Keratinocyte (primary cell): ENCODE results near the gene GOLGA8H. TPM values are rescaled to one million over a fixed set of nuclear protein-coding genes. Genes with fewer than 3 reads are reported as not detected.
"Not testable (repeated sequence)": the region's sequence is repeated elsewhere in the genome, so short reads cannot be mapped to it uniquely, and the experiment has no call there.

Experiments used
- DNase-seq: peaks from one replicate; pipeline ENCODE4 v3.0.0-alpha.2; 2011; ENCODE audit warnings: low read depth, missing footprints, low spot score
- FAIRE-seq: peaks from 2 replicates; lab custom pipeline; 2011; peaks lifted over from hg19 to GRCh38; lab: Jason Lieb, UNC
- H2AFZ ChIP-seq: 2 replicates; pipeline ENCODE4 v1.6.0; 2012; ENCODE audit warnings: low read length, control low read depth, inconsistent platforms; ENCODE audit not compliant: control insufficient read depth
- H3K27ac ChIP-seq: 2 replicates; pipeline ENCODE4 v1.5.1; 2011; ENCODE audit warnings: low read length; ENCODE audit not compliant: control insufficient read depth, insufficient read depth
- H3K27me3 ChIP-seq: 3 replicates; pipeline ENCODE4 v1.6.0; 2011; ENCODE audit warnings: low read length; ENCODE audit not compliant: control insufficient read depth, insufficient read depth; ENCODE audit errors: extremely low read depth
- H3K36me3 ChIP-seq, 2 experiments: 2 replicates in 1 of 2; 3 replicates in 1 of 2; pipeline ENCODE4 v1.5.1; 2011; ENCODE audit warnings: low read length in 2 of 2, mild to moderate bottlenecking in 1 of 2; ENCODE audit not compliant: control insufficient read depth in 2 of 2, insufficient read depth in 2 of 2; ENCODE audit errors: extremely low read depth in 1 of 2
- H3K4me1 ChIP-seq: 3 replicates; pipeline ENCODE4 v1.5.1; 2011; ENCODE audit warnings: low read length; ENCODE audit not compliant: control insufficient read depth, insufficient read depth; ENCODE audit errors: extremely low read depth
- H3K4me2 ChIP-seq: 3 replicates; pipeline ENCODE4 v1.6.0; 2011; ENCODE audit warnings: low read depth, low read length; ENCODE audit not compliant: control insufficient read depth, insufficient read depth; ENCODE audit errors: extremely low read depth
- H3K4me3 ChIP-seq, 3 experiments: fragments of 200-600 bp in 1 of 3; sonication (generic) in 1 of 3; 2 replicates in 2 of 3; 3 replicates in 1 of 3; pipeline ENCODE4 v1.5.1; 2011 to 2016; ENCODE audit warnings: low read length in 3 of 3, mild to moderate bottlenecking in 3 of 3, control low read depth in 2 of 3, inconsistent platforms in 1 of 3, low read depth in 1 of 3, mixed read lengths in 1 of 3, mixed run types in 1 of 3, moderate library complexity in 1 of 3; ENCODE audit not compliant: control insufficient read depth in 2 of 3, insufficient read depth in 2 of 3; ENCODE audit errors: extremely low read depth in 1 of 3
- H3K79me2 ChIP-seq: 2 replicates; pipeline ENCODE4 v1.6.0; 2012; ENCODE audit warnings: low read length; ENCODE audit not compliant: control insufficient read depth, insufficient read depth
- H3K9ac ChIP-seq: 3 replicates; pipeline ENCODE4 v1.6.0; 2011; ENCODE audit warnings: low read length; ENCODE audit not compliant: control insufficient read depth, insufficient read depth; ENCODE audit errors: extremely low read depth
- H3K9me1 ChIP-seq: 3 replicates; pipeline ENCODE4 v1.6.0; 2011; ENCODE audit warnings: low read length; ENCODE audit not compliant: control insufficient read depth, insufficient read depth; ENCODE audit errors: extremely low read depth
- H3K9me3 ChIP-seq: 2 replicates; pipeline ENCODE4 v1.5.1; 2012; ENCODE audit warnings: low read depth, low read length; ENCODE audit not compliant: control insufficient read depth
- H4K20me1 ChIP-seq: 3 replicates; pipeline ENCODE4 v1.6.0; 2011; ENCODE audit warnings: low read length; ENCODE audit not compliant: control insufficient read depth, insufficient read depth; ENCODE audit errors: extremely low read depth
- dilution Hi-C: fragments of 300-500 bp; cut with MboI; formaldehyde crosslinking; loops from one replicate; pipeline ENCODE4 v1.7.0; 2020; ENCODE audit warnings: low sequenced_read_pairs; ENCODE audit not compliant: extremely low pct_ligation_motif_present
- polyA minus RNA-seq, 3 experiments: library from RNA; depleted of rRNA, polyadenylated mRNA; stranded (reverse); fragments of >200 nt; gene quantifications; 1 replicate in 1 of 3; 2 replicates in 1 of 3; 3 replicates in 1 of 3; pipeline ENCODE4 v1.2.3, GENCODE V29; 2011
- polyA plus RNA-seq, 5 experiments: library from polyadenylated mRNA; depleted of rRNA in 3 of 5; stranded (reverse) in 3 of 5; stranded (forward) in 1 of 5; unstranded in 1 of 5; fragments of >200 nt; gene quantifications; 1 replicate in 1 of 5; 2 replicates in 3 of 5; 3 replicates in 1 of 5; pipeline versions ENCODE4 v1.2.1 to v1.2.3, GENCODE V29; 2011 to 2012; ENCODE audit warnings: missing spikeins in 2 of 5, low read depth in 1 of 5, low replicate concordance in 1 of 5

Gene GOLGA8H
- 0.03 TPM in 1 of 3 replicates, not detected in the others for polyA plus RNA-seq
- polyA plus RNA-seq (2011; ENCODE audit: low read depth), result not detected
- polyA plus RNA-seq (2011; cell fraction: cytosol; rRNA removed), result not detected in 2 replicates
- polyA plus RNA-seq (2011; cell fraction: nucleus; rRNA removed), result 0.09 and 0.11 TPM in 2 replicates
- polyA plus RNA-seq (2012; ENCODE audit: low replicate concordance), result not detected in 2 replicates
- not detected in 3 replicates for polyA minus RNA-seq
- polyA minus RNA-seq (2011; cell fraction: cytosol; rRNA and poly(A)+ RNA removed), result not detected
- polyA minus RNA-seq (2011; cell fraction: nucleus; rRNA and poly(A)+ RNA removed), result 0.31 TPM in 1 of 2 replicates, not detected in the other

- H3K36me3 ChIP-seq, H3K9me3 ChIP-seq, H3K4me1 ChIP-seq, H3K9ac ChIP-seq, H3K9me1 ChIP-seq, H3K4me2 ChIP-seq, H4K20me1 ChIP-seq, H3K27me3 ChIP-seq, H3K27ac ChIP-seq, H3K4me3 ChIP-seq, H2AFZ ChIP-seq, DNase-seq, H3K79me2 ChIP-seq, FAIRE-seq, dilution Hi-C loops: not testable (repeated sequence)
These were observed at the start of gene GOLGA8H for GRCh38 chr15:30603796-30604195. TSS of gene GOLGA8H (plus strand) at chr15:30604028. CDS start at chr15:30604126, 98 bp downstream.

DNA sequence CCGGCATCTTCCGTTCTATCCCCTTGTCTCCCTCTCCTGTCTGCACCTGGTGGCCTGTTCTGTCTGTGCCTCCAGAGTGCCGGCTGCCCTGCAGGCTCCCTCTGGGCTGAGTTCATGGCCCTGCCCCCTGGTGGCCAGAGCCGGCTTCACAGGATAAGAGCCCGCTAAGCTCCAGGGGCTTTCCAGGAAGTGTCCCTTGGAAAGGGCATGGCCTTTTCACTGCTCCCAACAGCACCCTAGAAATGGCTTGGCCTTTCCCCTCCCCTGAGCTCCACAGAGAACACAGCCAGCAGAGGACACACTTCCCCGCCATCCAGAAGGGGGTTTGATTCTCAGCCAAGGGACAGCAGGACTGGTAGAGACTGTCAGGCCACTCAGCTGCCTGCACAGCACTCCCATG lies 36.9 kb upstream of the GOLGA8H start:
- H3K79me2 ChIP-seq, H3K9me3 ChIP-seq, dilution Hi-C loops, H3K27ac ChIP-seq, FAIRE-seq, H3K9me1 ChIP-seq, H3K36me3 ChIP-seq, H3K27me3 ChIP-seq, H4K20me1 ChIP-seq, H3K4me2 ChIP-seq, DNase-seq, H2AFZ ChIP-seq, H3K4me1 ChIP-seq, H3K4me3 ChIP-seq, H3K9ac ChIP-seq: not testable (repeated sequence)

GRCh38 chr15:30573012-30573491 lies 30.8 kb upstream of the GOLGA8H start:
- dilution Hi-C loops, FAIRE-seq, H3K9ac ChIP-seq, H3K36me3 ChIP-seq, DNase-seq, H3K9me3 ChIP-seq, H2AFZ ChIP-seq, H4K20me1 ChIP-seq, H3K27ac ChIP-seq, H3K4me2 ChIP-seq, H3K9me1 ChIP-seq, H3K4me1 ChIP-seq, H3K79me2 ChIP-seq, H3K4me3 ChIP-seq, H3K27me3 ChIP-seq: not testable (repeated sequence)

GRCh38 chr15:30579394-30579970 lies 24.3 kb upstream of the GOLGA8H start:
- H2AFZ ChIP-seq, FAIRE-seq, H3K9me3 ChIP-seq, H3K9ac ChIP-seq, dilution Hi-C loops, H3K27me3 ChIP-seq, H4K20me1 ChIP-seq, H3K4me3 ChIP-seq, DNase-seq, H3K36me3 ChIP-seq, H3K4me2 ChIP-seq, H3K27ac ChIP-seq, H3K4me1 ChIP-seq, H3K79me2 ChIP-seq, H3K9me1 ChIP-seq: not testable (repeated sequence)

DNA sequence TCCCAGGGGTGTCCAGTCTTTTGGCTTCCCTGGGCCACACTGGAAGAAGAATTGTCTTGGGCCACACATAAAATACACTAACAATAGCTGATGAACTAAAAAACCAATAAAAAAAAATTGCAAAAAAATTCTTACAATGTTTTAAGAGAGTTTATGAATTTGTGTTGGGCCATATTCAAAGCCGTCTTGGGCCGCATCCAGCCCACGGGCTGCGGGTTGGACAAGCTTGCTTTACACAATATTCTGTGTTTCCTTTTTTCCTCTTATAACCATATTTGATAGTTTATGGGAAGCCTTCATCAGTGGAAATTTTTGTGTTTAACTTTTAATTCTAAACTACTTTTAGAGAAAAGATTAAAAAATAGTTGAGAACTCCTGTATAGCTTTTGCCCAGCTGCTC lies 23.1 kb upstream of the GOLGA8H start:
- H2AFZ ChIP-seq, H3K9me1 ChIP-seq, H3K9me3 ChIP-seq, FAIRE-seq, H3K4me3 ChIP-seq, dilution Hi-C loops, H3K27me3 ChIP-seq, H3K36me3 ChIP-seq, H4K20me1 ChIP-seq, H3K27ac ChIP-seq, H3K79me2 ChIP-seq, H3K9ac ChIP-seq, H3K4me1 ChIP-seq, H3K4me2 ChIP-seq, DNase-seq: not testable (repeated sequence)
